ENCODE results near the gene C2orf78.

GRCh38 chr2:73828818-73829570, 45.0 kb downstream of the C2orf78 start, which contains the start of gene STAMBP:
- TF ChIP-seq CTCF (IDR thresholded peaks at IDR 0.05; ENCODE audit: low read depth, low read length) (no peak), EZH2phosphoT487 (IDR thresholded peaks at IDR 0.05; ENCODE audit: low read depth) (no peak)

Measured in OCI-LY3 (cell line).